Mesothelial cell of epicardium (in vitro differentiated cells): ENCODE results near the gene RAB3D. TPM values are rescaled to one million over a fixed set of nuclear protein-coding genes. Genes with fewer than 3 reads are reported as not detected.

Source experiments
- DNase-seq, 2 experiments: peaks; one replicate each; pipeline ENCODE4 v3.0.0; 2021; ENCODE audit warnings: low spot score in 2 of 2; ENCODE audit not compliant: unreplicated experiment in 2 of 2
- H3K27ac Mint-ChIP-seq: 2 replicates; pipeline ENCODE4 v1.8.0; 2021; ENCODE audit warnings: mixed read lengths
- H3K27me3 Mint-ChIP-seq: 2 replicates; pipeline ENCODE4 v1.8.0; 2021; ENCODE audit warnings: low read depth, mixed read lengths
- H3K36me3 Mint-ChIP-seq: 2 replicates; pipeline ENCODE4 v1.8.0; 2021; ENCODE audit warnings: mixed read lengths
- H3K4me1 Mint-ChIP-seq: 2 replicates; pipeline ENCODE4 v1.8.0; 2021; ENCODE audit warnings: mixed read lengths
- H3K4me3 Mint-ChIP-seq: 2 replicates; pipeline ENCODE4 v1.8.0; 2021; ENCODE audit warnings: mild to moderate bottlenecking, moderate library complexity, mixed read lengths
- H3K9me3 Mint-ChIP-seq: 2 replicates; pipeline ENCODE4 v1.8.0; 2021; ENCODE audit warnings: mixed read lengths
- total RNA-seq: library from RNA; stranded (reverse); gene quantifications from 3 replicates; pipeline ENCODE4 v1.2.1, GENCODE V29; 2021
- TF ChIP-seq, protein P1 (sequence below): fragments of 200-600 bp; sonication (generic); IDR thresholded peaks from one replicate; pipeline ENCODE4 v1.5.0; 2021; ENCODE audit warnings: antibody characterized with exemption; ENCODE audit not compliant: unreplicated experiment

The RAB3D gene
- total RNA-seq, 1 donor from 2014 or later = 27.3 TPM

DNA sequence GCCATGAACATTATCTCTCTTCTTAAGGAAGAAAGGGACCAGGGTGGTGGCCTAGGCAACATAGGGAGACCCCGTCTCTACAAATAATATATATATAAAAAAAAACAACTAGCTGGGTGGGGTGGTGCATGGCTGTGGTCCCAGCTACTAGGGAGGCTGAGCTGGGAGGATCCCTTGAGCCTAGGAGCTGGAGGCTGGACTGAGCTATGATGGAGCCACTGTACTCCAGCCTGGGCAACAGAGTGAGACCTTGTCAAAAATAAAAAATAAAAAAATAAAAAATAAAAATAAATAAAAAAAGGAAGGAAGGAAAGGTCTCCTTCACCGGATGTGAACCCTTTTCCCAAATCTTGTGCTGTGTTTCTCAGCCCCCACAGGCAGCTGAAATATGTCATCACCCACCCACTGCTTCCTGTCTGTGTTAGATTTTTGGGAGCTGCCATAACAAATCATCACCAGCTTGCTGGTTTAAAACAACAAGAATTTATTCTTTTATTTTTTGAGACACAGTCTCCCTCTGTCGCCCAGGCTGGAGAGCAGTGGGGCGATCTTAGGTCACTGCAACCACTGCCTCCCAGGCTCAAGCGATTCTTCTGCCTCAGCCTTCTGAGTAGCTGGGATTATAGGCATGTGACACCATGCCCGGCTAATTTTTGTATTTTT, 53.0 kb downstream of the RAB3D start:
- H3K4me1 Mint-ChIP-seq = peaks cover 7% of the 10 kb centered on the region
- H3K27me3 Mint-ChIP-seq = no peaks in the 10 kb centered on the region
- no peak overlapping the region for H3K4me3 Mint-ChIP-seq
- H3K36me3 Mint-ChIP-seq = no peaks in the 10 kb centered on the region
- no peak for DNase-seq
- TF ChIP-seq, protein P1, sequence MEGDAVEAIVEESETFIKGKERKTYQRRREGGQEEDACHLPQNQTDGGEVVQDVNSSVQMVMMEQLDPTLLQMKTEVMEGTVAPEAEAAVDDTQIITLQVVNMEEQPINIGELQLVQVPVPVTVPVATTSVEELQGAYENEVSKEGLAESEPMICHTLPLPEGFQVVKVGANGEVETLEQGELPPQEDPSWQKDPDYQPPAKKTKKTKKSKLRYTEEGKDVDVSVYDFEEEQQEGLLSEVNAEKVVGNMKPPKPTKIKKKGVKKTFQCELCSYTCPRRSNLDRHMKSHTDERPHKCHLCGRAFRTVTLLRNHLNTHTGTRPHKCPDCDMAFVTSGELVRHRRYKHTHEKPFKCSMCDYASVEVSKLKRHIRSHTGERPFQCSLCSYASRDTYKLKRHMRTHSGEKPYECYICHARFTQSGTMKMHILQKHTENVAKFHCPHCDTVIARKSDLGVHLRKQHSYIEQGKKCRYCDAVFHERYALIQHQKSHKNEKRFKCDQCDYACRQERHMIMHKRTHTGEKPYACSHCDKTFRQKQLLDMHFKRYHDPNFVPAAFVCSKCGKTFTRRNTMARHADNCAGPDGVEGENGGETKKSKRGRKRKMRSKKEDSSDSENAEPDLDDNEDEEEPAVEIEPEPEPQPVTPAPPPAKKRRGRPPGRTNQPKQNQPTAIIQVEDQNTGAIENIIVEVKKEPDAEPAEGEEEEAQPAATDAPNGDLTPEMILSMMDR = no peak
- no peak overlapping the region for H3K27ac Mint-ChIP-seq
- H3K9me3 Mint-ChIP-seq = no peaks in the 10 kb centered on the region

DNA sequence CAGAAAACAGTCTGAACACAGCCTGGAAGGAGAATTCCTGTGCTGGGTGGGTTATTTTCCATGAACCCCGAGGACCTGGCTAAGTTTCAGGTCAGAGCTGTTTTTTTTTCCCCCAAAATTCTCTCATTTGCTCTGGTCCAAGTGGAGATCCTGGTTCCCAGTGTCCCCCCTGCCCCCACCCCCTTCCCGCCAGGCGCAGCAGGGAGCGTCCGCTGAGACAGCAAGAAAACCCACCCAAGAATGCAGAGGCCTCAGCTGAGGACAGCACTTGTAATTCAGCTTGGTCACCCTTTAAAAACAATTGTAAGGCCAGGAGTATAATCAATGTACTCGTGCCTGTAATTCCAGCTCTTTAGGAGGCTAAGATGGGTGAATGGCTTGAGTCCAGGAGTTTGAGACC, 54.9 kb downstream of the RAB3D start:
- Mint-ChIP-seq H3K9me3 (no peaks in the 10 kb centered on the region), H3K4me3 (no peak overlapping the region), H3K27me3 (no peaks in the 10 kb centered on the region), H3K27ac (peak overlapping the region; percentile 39), H3K36me3 (no peaks in the 10 kb centered on the region), H3K4me1 (peaks cover 8% of the 10 kb centered on the region)
- TF ChIP-seq, protein P1 = no peak
- DNase-seq = no peak

DNA sequence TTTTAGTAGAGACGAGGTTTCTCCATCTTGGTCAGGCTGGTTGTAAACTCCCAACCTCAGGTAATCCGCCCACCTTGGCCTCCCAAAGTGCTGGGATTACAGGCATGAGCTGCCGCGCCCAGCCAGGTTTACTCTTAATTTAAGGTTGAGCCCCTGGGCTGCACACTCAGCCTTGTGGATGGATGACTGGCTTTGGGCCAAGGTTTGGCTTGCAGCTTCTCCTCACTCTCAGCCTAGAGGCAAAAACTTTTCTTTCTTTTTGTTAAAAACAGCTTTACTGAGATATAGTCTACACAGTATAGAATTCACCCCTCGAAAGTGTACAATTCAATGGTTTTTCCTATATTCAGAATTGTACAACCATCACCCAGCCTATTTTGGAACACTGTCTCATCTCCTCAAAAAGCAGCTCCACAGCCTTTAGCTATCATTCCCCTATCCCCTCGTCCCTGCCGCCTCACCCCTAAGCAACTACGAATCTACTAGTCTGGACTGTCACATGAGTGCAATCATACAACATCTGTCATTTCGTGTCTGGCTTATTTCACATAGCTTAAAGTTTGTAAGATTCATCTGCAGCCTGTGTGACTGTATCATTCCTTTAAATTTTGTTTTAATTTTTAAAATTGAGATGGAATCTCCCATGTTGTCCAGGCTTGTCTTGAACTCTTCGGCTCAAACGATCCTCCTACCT, 58.0 kb downstream of the RAB3D start:
- H3K4me1 Mint-ChIP-seq = peaks cover 8% of the 10 kb centered on the region

DNA sequence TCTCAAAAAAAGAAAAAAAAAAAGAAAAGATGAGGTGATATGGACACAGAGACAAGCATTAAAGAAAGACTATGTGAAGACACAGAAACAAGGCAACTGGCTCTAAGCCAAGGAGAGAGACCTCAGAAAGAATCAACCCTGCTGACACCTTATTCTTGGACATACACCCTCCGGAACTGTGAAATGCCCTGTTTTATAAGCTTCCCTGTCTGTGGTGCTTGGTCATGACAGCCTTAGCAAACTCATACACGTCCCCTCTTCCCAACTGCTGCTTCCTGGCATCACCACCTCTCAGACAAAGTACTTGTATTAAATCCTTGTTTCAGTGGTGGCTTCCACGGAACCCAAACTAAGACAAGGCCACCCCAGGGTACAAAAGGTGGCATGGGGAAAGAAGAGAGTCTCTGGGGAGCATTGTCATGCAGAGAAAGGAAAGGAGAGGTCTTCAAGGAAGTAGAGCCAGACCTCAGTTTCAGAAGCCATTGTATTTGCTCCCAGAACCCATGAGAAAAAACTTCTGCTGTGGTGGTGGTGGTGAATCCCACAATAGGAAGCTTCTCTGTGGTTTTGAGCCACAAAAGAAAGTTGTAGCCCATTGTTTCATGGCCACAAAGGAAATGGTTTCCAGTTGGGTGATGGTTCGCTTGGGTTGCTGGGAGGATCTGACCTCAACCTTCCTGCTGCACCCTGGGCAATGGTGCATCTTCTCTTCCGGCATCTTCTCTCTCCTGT, 59.8 kb downstream of the RAB3D start:
- H3K36me3 Mint-ChIP-seq = no peaks in the 10 kb centered on the region
- H3K9me3 Mint-ChIP-seq = no peaks in the 10 kb centered on the region
- H3K27me3 Mint-ChIP-seq = no peaks in the 10 kb centered on the region
- no peak for DNase-seq
- H3K27ac Mint-ChIP-seq = no peak overlapping the region
- no peak overlapping the region for H3K4me3 Mint-ChIP-seq
- H3K4me1 Mint-ChIP-seq = peaks cover 8% of the 10 kb centered on the region
- TF ChIP-seq, protein P1 = no peak

More for the DNA sequence above, 58.0 kb downstream of the RAB3D start:
- Mint-ChIP-seq H3K36me3 (no peaks in the 10 kb centered on the region), H3K27me3 (no peaks in the 10 kb centered on the region), H3K4me3 (no peak overlapping the region), H3K27ac (peak overlapping the region; percentile 32), H3K9me3 (no peaks in the 10 kb centered on the region)
- TF ChIP-seq, protein P1 = no peak
- no peak for DNase-seq

DNA sequence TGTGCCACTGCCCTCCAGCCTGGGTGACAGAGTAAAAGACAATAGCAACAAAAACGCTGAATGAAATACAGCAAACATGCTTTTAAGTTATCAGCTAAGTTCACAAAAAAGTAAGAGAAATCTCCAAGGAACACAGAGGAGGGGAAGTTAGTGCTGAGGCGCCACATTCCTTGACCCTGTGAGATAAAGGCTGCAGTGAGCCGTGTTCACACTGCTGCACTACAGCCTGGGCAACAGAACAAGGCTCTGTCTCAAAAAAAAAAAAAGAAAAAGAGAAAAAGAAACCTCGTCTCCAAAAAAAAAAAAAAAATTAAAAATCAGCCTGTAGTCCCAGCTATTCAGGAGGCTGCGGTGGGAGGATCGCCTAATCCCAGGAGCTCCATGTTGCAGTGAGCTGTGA, 60.8 kb downstream of the RAB3D start:
- TF ChIP-seq, protein P1 = no peak
- no peak for DNase-seq
- peaks cover 6% of the 10 kb centered on the region for H3K4me1 Mint-ChIP-seq
- no peaks in the 10 kb centered on the region for H3K27me3 Mint-ChIP-seq
- H3K27ac Mint-ChIP-seq = no peak overlapping the region
- H3K36me3 Mint-ChIP-seq = no peaks in the 10 kb centered on the region
- no peaks in the 10 kb centered on the region for H3K9me3 Mint-ChIP-seq
- H3K4me3 Mint-ChIP-seq = no peak overlapping the region
